Measurements from ENCODE around the gene SETD4. TPM values are rescaled to one million over a fixed set of nuclear protein-coding genes. Genes with fewer than 3 reads are reported as not detected.

The SETD4 gene
- total and polyA plus RNA-seq, 2 of the 8 experiments (the other 6 are each of a cell fraction or from before 2014, with no cell fraction given): 20.1 to 46.6 TPM

DNA sequence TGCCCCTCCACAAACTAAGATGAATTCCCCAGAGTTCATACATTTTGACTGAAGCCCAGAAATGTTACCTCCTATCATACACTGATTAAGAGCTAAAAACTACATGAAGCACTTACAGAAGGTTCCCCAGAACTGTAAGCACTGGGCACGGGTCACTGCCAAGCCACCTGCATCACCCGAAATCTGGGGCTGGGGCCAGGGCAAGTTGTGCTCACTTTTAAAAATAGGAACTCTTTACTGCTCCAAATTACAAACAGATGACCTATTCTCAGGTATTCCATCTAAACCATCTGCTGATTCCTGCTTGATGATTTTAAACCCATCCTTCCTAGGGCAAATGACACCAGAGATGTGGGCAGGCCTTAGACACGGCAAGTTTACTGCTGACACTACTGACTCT lies 4.8 kb downstream of the SETD4 start:
- H2BK5ac ChIP-seq (ENCODE audit: low read depth, low read length): no peak overlapping the region
- H2BK12ac ChIP-seq (ENCODE audit: low read depth, low read length): no peak overlapping the region
- FAIRE-seq (no peak), DNase-seq (ENCODE audit: low read depth in 1 of 2, low spot score in 2 of 2) (no peak)
- no peak overlapping the region for H3K4me2 ChIP-seq (ENCODE audit: insufficient read depth in 1 of 2, low read depth in 2 of 2, low read length in 2 of 2)
- TF ChIP-seq TCF12 (IDR thresholded peaks at IDR 0.05; ENCODE audit: low read depth, low read length) (no peak), RNF2 (IDR thresholded peaks at IDR 0.05; ENCODE audit: borderline replicate concordance, low read depth, low read length, missing control alignments, poor library complexity, severe bottlenecking) (no peak), EZH2 (IDR thresholded peaks at IDR 0.05; ENCODE audit: low read depth, low read length, severe bottlenecking) (no peak)
- H2BK120ac ChIP-seq (replicated peaks; ENCODE audit: low read depth, low read length): no peak overlapping the region
- H3K36me3 ChIP-seq (ENCODE audit: control insufficient read depth in 2 of 4, insufficient read depth in 4 of 4, low read length in 3 of 4): peaks cover 21 to 59% (median 54%) of the 10 kb centered on the region in 4 experiments
- H3K27ac ChIP-seq (ENCODE audit: low read depth, low read length): no peak overlapping the region
- CTCF ChIA-PET (ENCODE audit: partially characterized antibody): interaction anchor here (1.2 to 3.4 kb wide), 3 partner anchors 49 to 59 kb away, joined by 3 to 19 read pairs (median 3); no protein-coding TSS in a partner anchor
- no peaks in the 10 kb centered on the region for H3K27me3 ChIP-seq (replicated peaks in 1 of 4; ENCODE audit: control insufficient read depth in 3 of 4, extremely low read depth in 1 of 4, insufficient read depth in 3 of 4, low read length in 3 of 4)
- no peak overlapping the region for H4K5ac ChIP-seq (ENCODE audit: insufficient read length, low read depth, low read length)
- H4K8ac ChIP-seq (ENCODE audit: extremely low read depth, insufficient read depth, low read length): no peak overlapping the region
- H3K56ac ChIP-seq (replicated peaks; ENCODE audit: insufficient read length, low read depth, low read length): no peak overlapping the region
- peaks cover 0 to 31% of the 10 kb centered on the region in 2 experiments; a peak in 2 of 4 replicates for H3K79me2 ChIP-seq (ENCODE audit: control insufficient read depth in 1 of 2, insufficient read depth in 2 of 2, low read length in 2 of 2)
- H2BK15ac ChIP-seq (ENCODE audit: low read length): no peak overlapping the region
- no peak overlapping the region for H4K91ac ChIP-seq (replicated peaks; ENCODE audit: insufficient read length, low read length)
- H3K4me3 ChIP-seq (ENCODE audit: extremely low read depth in 1 of 4, insufficient read depth in 2 of 4, low read depth in 3 of 4, low read length in 4 of 4): no peak overlapping the region
- H3K9ac ChIP-seq (replicated peaks in 1 of 4; ENCODE audit: extremely low read depth in 1 of 4, low read depth in 3 of 4, low read length in 3 of 4): no peak overlapping the region
- no peaks in the 10 kb centered on the region for H3K9me3 ChIP-seq (ENCODE audit: insufficient read depth in 2 of 2, low read depth in 1 of 2, low read length in 1 of 2)
- H3K23me2 ChIP-seq (ENCODE audit: low read depth, low read length): peaks cover 3% of the 10 kb centered on the region; the same call in 1 of the 2 replicates
- H2AK5ac ChIP-seq (ENCODE audit: low read depth, low read length): no peak overlapping the region
- 95% methylated on average over 3 of the region's 3 CpGs; no CpG with 5 or more reads in 1 of the 2 experiments for WGBS, 2 experiments (ENCODE audit: extremely low coverage in 1 of 2, insufficient coverage in 1 of 2, insufficient read length in 1 of 2, insufficient replicate concordance in 2 of 2, low coverage in 1 of 2, low lambda C conversion rate in 2 of 2, missing lambda C conversion rate in 1 of 2)
- no peak overlapping the region for H2BK20ac ChIP-seq (ENCODE audit: low read length)
- no peak overlapping the region for H3K18ac ChIP-seq (ENCODE audit: extremely low read depth, low read length)
- POLR2A ChIA-PET (ENCODE audit: partially characterized antibody): interaction anchor here (1.5 kb wide), 1 partner anchor 21 kb away, joined by 7 read pairs; no protein-coding TSS in a partner anchor
- H3K4me1 ChIP-seq (replicated peaks in 1 of 4; ENCODE audit: control insufficient read depth in 3 of 4, insufficient read depth in 4 of 4, low read length in 3 of 4): no peaks in the 10 kb centered on the region
- no peak overlapping the region for H2AFZ ChIP-seq (ENCODE audit: low read length)
- peaks cover 0 to 2% of the 10 kb centered on the region in 2 experiments for H4K20me1 ChIP-seq (replicated peaks in 1 of 2; ENCODE audit: control insufficient read depth in 1 of 2, insufficient read depth in 2 of 2, low read length in 2 of 2)
- H3K4ac ChIP-seq (replicated peaks; ENCODE audit: insufficient read length, low read depth, low read length): no peak overlapping the region
- H3K14ac ChIP-seq (ENCODE audit: insufficient read length): no peak overlapping the region
- 0 out of 2 replicates have a peak, but pooled peaks cover 4% of the 10 kb centered on the region for H3K79me1 ChIP-seq (ENCODE audit: low read depth, low read length)
- H3K23ac ChIP-seq (ENCODE audit: insufficient read length): no peak overlapping the region
